Activated T-cell treated with anti-CD3 and anti-CD28 coated beads for 48 hours (primary cell): ENCODE results near the gene GALNT1.

ENCODE experiments used
- DNase-seq: peaks from one replicate; pipeline ENCODE4 v3.0.0-alpha.2; 2020; ENCODE audit warnings: low read depth

Gene GALNT1

GRCh38 chr18:35618696-35619095 lies 37.2 kb downstream of the GALNT1 start:
- DNase-seq = no peak

GRCh38 chr18:35619464-35619863 lies 37.9 kb downstream of the GALNT1 start:
- DNase-seq = no peak

- DNase-seq = no peak
Measured at GRCh38 chr18:35619941-35620340, 38.4 kb downstream of the GALNT1 start.

- DNase-seq = no peak
Measured at GRCh38 chr18:35620765-35621164, 39.2 kb downstream of the GALNT1 start.

- no peak for DNase-seq
Measured at GRCh38 chr18:35623255-35623654, 41.7 kb downstream of the GALNT1 start.

GRCh38 chr18:35624146-35624545 lies 42.6 kb downstream of the GALNT1 start:
- DNase-seq = no peak

GRCh38 chr18:35625232-35625631 lies 43.7 kb downstream of the GALNT1 start:
- DNase-seq = no peak

- DNase-seq = no peak
Measured at GRCh38 chr18:35633761-35634160, 52.2 kb downstream of the GALNT1 start.

- no peak for DNase-seq
Measured at GRCh38 chr18:35634323-35634722, 52.8 kb downstream of the GALNT1 start.

- no peak for DNase-seq
Measured at GRCh38 chr18:35635170-35635569, 53.6 kb downstream of the GALNT1 start.

GRCh38 chr18:35637227-35637626 lies 55.7 kb downstream of the GALNT1 start:
- DNase-seq = no peak

GRCh38 chr18:35639296-35639695 lies 57.8 kb downstream of the GALNT1 start:
- DNase-seq = no peak

GRCh38 chr18:35641467-35641866 lies 59.9 kb downstream of the GALNT1 start:
- DNase-seq = no peak

GRCh38 chr18:35641916-35642315 lies 60.4 kb downstream of the GALNT1 start:
- DNase-seq = no peak

GRCh38 chr18:35642802-35643201 lies 61.3 kb downstream of the GALNT1 start:
- DNase-seq = no peak

GRCh38 chr18:35646449-35646848 lies 64.9 kb downstream of the GALNT1 start:
- no peak for DNase-seq

- DNase-seq = no peak
Measured at GRCh38 chr18:35653392-35654135, 72.0 kb downstream of the GALNT1 start.

GRCh38 chr18:35658112-35658511 lies 76.6 kb downstream of the GALNT1 start:
- no peak for DNase-seq

GRCh38 chr18:35661483-35662146 lies 80.1 kb downstream of the GALNT1 start:
- no peak for DNase-seq

- no peak for DNase-seq
Measured at GRCh38 chr18:35662293-35663062, 80.9 kb downstream of the GALNT1 start.

- no peak for DNase-seq
Measured at GRCh38 chr18:35671966-35672603, 90.5 kb downstream of the GALNT1 start.

- no peak for DNase-seq
Measured at GRCh38 chr18:35672897-35673296, 91.4 kb downstream of the GALNT1 start.
